NOMO-1 treated with dmso at 0.1 percent for 144 hours (cell line): ENCODE results near the gene PAN3.

Experiments
- DNase-seq: peaks from one replicate; lab custom pipeline; 2025; ENCODE audit not compliant: unreplicated experiment; lab: John Stamatoyannopoulos, UW

The PAN3 gene

GRCh38 chr13:28299916-28300315, 161.6 kb downstream of the PAN3 start:
- no peak for DNase-seq

- DNase-seq = no peak
Observed at GRCh38 chr13:28301839-28302238, 163.5 kb downstream of the PAN3 start.

- DNase-seq = no peak
Observed at GRCh38 chr13:28306325-28306724, 168.0 kb downstream of the PAN3 start.

GRCh38 chr13:28313579-28313978, 175.2 kb downstream of the PAN3 start:
- no peak for DNase-seq

- no peak for DNase-seq
Observed at GRCh38 chr13:28314879-28315278, 176.5 kb downstream of the PAN3 start.

GRCh38 chr13:28316129-28316528, 177.8 kb downstream of the PAN3 start:
- DNase-seq = no peak

GRCh38 chr13:28316836-28317235, 178.5 kb downstream of the PAN3 start:
- DNase-seq = no peak

GRCh38 chr13:28318496-28318895, 180.2 kb downstream of the PAN3 start:
- DNase-seq = no peak

- no peak for DNase-seq
Observed at GRCh38 chr13:28319528-28319927, 181.2 kb downstream of the PAN3 start.

GRCh38 chr13:28320209-28320608, 181.9 kb downstream of the PAN3 start:
- no peak for DNase-seq

- no peak for DNase-seq
Observed at GRCh38 chr13:28320884-28321574, 182.7 kb downstream of the PAN3 start.

GRCh38 chr13:28321756-28322155, 183.4 kb downstream of the PAN3 start:
- no peak for DNase-seq

GRCh38 chr13:28322256-28322905, 184.0 kb downstream of the PAN3 start:
- DNase-seq = no peak

- peak; percentile 65 for DNase-seq
Observed at GRCh38 chr13:28324181-28324789, 185.9 kb downstream of the PAN3 start.

GRCh38 chr13:28325022-28325421, 186.7 kb downstream of the PAN3 start:
- DNase-seq = no peak

GRCh38 chr13:28326056-28326455, 187.7 kb downstream of the PAN3 start:
- no peak for DNase-seq

GRCh38 chr13:28327373-28328270, 189.3 kb downstream of the PAN3 start:
- no peak for DNase-seq

GRCh38 chr13:28328271-28328607, 189.9 kb downstream of the PAN3 start:
- DNase-seq = no peak

GRCh38 chr13:28329395-28330158, 191.2 kb downstream of the PAN3 start:
- no peak for DNase-seq

GRCh38 chr13:28333204-28333881, 195.0 kb downstream of the PAN3 start:
- DNase-seq = no peak
